Activated CD4-positive, CD25-positive, alpha-beta regulatory T cell treated with anti-CD3 and anti-CD28 coated beads, Interleukin-2, amount 50 U/mL, for 24 hours (primary cell): ENCODE data around the gene CEP97.
A peak's percentile ranks its signal among the peaks of the same experiment; 100 is the strongest.
"Not testable (repeated sequence)": the region's sequence is repeated elsewhere in the genome, so short reads cannot be mapped to it uniquely, and the experiment has no call there.

Experiments
- ATAC-seq, 2 donors: fragments of 150-1000 bp; cut with Tn5 transposase; one replicate each; pipeline ENCODE4 v1.10.0; 2021; ENCODE audit warnings: mild to moderate bottlenecking in 1 of 2, moderate library complexity in 1 of 2

CEP97 gene

GRCh38 chr3:101702726-101703125, 21.7 kb upstream of the CEP97 start:
- no peak for ATAC-seq

- no peak for ATAC-seq
These were observed 21.2 kb upstream of the CEP97 start for GRCh38 chr3:101703169-101703568.

GRCh38 chr3:101704639-101705038, 19.8 kb upstream of the CEP97 start:
- not testable (repeated sequence) for ATAC-seq

- ATAC-seq, result no peak
These were observed 15.3 kb upstream of the CEP97 start for GRCh38 chr3:101709126-101709525.

GRCh38 chr3:101718455-101718854, 6.0 kb upstream of the CEP97 start:
- no peak for ATAC-seq

- ATAC-seq, result no peak
These were observed 4.7 kb upstream of the CEP97 start for GRCh38 chr3:101719604-101720185.

- ATAC-seq, result no peak
These were observed 3.3 kb upstream of the CEP97 start for GRCh38 chr3:101720851-101721840.

GRCh38 chr3:101722394-101723173, 1.8 kb upstream of the CEP97 start:
- no peak for ATAC-seq

GRCh38 chr3:101725194-101725889, 928 bp downstream of the CEP97 start:
- peak; percentile 3 to 5 for ATAC-seq

- ATAC-seq, result no peak
These were observed 1.5 kb downstream of the CEP97 start for GRCh38 chr3:101725890-101726275.

- ATAC-seq, result no peak
These were observed 5.2 kb downstream of the CEP97 start for GRCh38 chr3:101729586-101729985.

GRCh38 chr3:101730839-101731238, 6.4 kb downstream of the CEP97 start:
- ATAC-seq, result no peak

- ATAC-seq, result no peak
These were observed 7.8 kb downstream of the CEP97 start for GRCh38 chr3:101732240-101732641.

GRCh38 chr3:101735833-101736232, 11.4 kb downstream of the CEP97 start:
- no peak for ATAC-seq

- ATAC-seq, result not testable (repeated sequence)
These were observed 17.5 kb downstream of the CEP97 start for GRCh38 chr3:101741914-101742313.

GRCh38 chr3:101744811-101745210, 20.4 kb downstream of the CEP97 start:
- no peak for ATAC-seq

- not testable (repeated sequence) for ATAC-seq
These were observed 21.5 kb downstream of the CEP97 start for GRCh38 chr3:101745934-101746333.

- ATAC-seq, result not testable (repeated sequence)
These were observed 29.1 kb downstream of the CEP97 start for GRCh38 chr3:101753386-101754113.

GRCh38 chr3:101758224-101758623, 33.8 kb downstream of the CEP97 start:
- no peak for ATAC-seq

GRCh38 chr3:101762041-101762646, 37.7 kb downstream of the CEP97 start:
- peak; percentile 55 to 58 for ATAC-seq

GRCh38 chr3:101777745-101778281, 53.4 kb downstream of the CEP97 start:
- not testable (repeated sequence) for ATAC-seq
